Measurements from ENCODE around the gene ADAR.
A peak's percentile ranks its signal among the peaks of the same experiment; 100 is the strongest.
"Not testable (repeated sequence)": the region's sequence is repeated elsewhere in the genome, so short reads cannot be mapped to it uniquely, and the experiment has no call there.

Gene ADAR, protein sequence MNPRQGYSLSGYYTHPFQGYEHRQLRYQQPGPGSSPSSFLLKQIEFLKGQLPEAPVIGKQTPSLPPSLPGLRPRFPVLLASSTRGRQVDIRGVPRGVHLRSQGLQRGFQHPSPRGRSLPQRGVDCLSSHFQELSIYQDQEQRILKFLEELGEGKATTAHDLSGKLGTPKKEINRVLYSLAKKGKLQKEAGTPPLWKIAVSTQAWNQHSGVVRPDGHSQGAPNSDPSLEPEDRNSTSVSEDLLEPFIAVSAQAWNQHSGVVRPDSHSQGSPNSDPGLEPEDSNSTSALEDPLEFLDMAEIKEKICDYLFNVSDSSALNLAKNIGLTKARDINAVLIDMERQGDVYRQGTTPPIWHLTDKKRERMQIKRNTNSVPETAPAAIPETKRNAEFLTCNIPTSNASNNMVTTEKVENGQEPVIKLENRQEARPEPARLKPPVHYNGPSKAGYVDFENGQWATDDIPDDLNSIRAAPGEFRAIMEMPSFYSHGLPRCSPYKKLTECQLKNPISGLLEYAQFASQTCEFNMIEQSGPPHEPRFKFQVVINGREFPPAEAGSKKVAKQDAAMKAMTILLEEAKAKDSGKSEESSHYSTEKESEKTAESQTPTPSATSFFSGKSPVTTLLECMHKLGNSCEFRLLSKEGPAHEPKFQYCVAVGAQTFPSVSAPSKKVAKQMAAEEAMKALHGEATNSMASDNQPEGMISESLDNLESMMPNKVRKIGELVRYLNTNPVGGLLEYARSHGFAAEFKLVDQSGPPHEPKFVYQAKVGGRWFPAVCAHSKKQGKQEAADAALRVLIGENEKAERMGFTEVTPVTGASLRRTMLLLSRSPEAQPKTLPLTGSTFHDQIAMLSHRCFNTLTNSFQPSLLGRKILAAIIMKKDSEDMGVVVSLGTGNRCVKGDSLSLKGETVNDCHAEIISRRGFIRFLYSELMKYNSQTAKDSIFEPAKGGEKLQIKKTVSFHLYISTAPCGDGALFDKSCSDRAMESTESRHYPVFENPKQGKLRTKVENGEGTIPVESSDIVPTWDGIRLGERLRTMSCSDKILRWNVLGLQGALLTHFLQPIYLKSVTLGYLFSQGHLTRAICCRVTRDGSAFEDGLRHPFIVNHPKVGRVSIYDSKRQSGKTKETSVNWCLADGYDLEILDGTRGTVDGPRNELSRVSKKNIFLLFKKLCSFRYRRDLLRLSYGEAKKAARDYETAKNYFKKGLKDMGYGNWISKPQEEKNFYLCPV

DNA sequence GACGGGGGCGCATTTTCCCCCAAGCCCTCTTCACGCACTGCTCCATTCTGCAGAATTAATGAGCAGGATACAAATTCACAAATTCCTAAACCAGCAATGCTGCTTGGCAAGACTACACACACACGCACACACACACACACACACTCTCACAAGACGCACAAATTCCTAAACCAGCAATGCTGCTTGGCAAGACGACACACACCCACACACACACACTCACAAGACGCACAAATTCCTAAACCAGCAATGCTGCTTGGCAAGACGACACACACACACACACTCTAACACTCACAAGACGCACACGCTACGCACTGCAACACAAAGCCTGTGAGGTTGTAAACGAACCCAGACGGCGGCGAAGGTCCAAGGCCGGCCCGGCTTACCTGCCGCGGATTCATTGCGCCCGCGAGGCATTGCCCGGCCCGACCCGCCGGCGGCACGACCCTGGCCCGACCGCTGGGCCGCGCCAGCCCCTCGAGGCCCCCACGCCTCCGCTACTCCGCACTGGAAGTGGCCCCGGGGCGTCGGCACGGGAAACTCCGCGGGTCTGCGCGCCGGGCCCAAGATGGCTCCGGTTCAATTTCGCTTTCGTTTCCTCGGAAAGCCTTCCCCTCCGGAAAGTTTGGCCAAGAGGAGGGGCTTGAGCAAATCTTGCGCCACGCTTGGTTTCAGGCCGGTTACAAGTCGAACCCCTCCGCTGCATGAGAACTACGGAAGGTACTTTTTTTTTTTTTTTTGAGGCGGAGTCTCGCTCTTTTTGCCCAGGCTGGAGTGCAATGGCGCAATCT lies at the start of gene ADAR:
ADAR (minus strand) TSS at position 578 of the 788 bp plus-strand sequence; CDS start at position 398, 180 bp downstream.
- peak; percentile 85 for DNase-seq

DNA sequence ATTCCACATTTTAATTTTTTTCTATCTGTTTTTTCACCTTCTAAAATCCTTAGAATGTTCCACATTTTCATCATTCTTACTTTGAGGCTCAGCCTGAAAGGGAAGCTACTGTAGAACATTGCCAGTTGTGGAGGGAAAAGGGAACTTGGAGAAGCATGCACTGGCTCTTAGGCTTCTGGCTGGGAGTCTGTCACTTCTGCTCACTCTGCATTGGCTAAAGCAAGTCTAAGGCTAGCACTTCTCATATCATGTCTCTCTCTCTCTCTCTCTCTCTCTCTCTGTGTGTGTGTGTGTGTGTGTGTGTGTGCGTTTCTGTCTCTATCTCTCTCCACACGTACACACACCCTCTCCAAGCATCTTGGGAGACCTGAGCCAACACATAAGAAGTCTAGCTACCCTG lies 49.6 kb upstream of the ADAR start:
- no peak for DNase-seq

DNA sequence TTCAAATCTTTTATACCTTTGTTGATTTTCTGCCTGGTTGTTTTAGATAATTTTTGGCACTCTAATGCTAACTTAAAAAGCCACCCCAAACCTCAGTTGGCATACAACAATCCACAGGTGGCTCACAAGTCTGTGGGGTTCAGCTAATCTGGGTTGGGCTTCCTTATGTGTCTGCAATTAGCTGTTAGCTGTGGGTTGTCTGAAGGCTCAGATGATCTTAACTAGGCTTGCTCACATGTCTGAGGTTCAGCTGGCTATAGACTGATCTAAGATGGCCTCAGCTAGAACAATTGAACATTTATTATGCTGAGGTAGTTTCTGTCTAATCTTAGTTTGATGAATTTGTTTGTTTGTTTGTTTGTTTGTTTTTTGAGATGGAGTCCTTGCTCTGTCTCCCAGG lies 44.9 kb upstream of the ADAR start:
- no peak for DNase-seq

DNA sequence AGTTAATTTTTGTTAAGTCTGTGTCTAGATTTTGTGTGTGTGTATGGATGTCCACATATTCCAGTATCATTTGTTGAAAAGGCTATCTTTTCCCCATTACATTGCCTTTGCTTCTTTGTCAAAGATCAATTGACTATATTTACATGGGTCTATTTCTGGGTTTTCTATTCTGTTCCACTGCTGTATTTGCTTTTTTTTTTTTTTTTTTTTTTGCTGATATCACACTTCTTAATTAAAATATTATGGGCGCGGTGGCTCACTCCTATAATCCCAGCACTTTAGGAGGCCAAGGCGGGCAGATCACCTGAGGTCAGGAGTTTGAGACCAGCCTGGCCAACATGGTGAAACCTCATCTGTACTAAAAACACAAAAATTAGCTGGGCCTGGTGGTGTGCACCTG lies 36.7 kb upstream of the ADAR start:
- not testable (repeated sequence) for DNase-seq

DNA sequence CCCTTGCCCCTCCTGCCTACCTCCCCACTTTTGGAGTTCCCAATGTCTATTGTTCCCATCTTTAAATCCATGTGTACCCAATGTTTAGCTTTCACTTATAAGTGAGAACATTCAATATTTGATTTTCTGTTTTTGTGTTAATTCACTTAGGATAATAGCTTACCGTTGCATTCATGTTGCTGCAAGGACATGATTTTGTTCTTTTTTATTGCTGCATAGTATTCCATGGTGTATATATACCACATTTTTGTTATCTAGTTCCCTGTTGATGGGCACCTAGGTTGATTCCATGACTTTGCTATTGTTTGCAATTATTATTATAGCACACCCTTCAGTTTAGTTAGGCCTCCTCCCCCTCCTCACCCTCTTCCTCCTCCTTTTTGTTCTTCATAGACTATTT lies 33.5 kb upstream of the ADAR start:
- DNase-seq: no peak

DNA sequence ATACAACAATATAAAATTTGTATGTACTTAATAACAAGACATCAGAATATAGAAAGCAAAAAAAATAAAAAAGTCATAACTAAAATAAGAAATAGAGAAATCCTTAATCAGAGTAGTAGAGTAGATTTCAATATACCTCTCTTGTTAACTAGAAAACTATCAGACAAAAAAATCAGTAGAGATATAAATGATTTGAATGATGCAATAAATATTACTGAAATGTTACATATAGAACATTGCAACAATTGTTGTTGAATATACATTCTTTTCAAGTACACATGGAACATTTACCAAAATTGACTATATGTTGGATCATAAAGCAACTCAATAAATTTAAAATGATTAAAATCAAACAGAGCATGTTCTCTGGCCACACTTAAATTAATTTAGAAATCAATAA lies 31.9 kb upstream of the ADAR start:
- DNase-seq: no peak

DNA sequence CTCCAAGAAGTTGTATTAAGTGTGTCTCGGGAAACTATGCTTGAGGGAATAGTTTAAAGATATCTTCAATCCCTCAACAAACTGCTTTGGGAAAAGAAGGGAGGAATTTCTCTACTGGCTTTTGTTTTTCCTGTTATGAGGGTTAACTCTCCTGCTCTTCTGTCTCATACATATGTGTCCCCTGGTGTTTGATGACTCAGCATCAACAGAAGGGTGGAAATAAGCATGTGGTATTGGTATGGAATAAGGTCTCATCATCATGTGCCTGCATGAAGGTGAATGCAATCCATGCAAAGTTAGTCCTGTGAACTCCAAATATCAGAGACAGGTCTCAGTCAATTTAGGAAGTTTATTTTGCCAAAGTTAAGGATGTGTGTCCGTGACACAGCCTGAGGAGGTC lies 27.2 kb upstream of the ADAR start:
- no peak for DNase-seq

DNA sequence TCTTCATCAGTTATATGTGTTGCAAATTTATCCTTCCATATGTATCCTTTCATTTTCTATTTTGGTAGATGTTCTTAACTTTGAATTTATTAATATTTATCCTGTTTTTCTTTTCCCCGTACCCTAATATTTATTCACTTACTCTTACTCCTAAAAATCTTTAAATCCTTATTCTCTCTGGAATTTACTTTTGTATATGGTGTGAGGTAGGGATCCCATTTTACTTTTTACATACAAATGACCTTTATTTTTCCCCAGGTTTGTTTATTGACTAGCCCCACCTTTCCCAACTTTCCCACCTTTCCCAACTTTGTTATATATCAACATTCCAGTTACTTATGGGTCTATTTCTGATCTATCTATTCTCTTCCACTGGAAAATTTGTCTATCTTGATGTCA lies 21.7 kb upstream of the ADAR start:
- DNase-seq: no peak

DNA sequence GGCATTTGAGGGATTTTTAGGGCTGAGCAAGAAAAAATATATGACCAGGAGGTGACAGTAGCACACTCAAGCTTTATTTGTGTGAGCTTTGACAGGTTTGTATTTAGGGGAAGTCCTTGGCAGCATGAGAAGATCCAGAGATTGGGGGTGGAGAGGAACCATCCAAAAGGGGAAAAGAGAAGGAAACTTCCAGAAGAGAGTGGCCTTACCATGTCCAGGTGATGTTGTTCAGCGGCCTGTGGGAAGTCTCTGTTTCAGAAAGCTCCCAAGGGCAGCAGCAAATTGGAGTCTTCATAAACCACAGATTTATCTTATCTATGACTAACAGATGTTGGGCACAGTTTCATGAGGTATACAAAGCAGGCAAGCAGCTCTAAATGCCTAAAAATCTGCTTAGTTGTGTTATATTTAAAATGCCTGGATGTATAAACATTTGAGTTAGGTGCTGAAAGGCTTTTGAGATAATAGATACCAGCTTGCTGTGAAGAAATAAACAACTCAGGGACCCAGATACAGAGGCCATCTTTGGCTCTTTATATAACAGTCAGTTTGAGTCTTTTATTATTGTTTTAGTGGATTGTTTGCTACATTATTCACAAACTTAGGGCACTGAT lies 21.2 kb upstream of the ADAR start:
- DNase-seq: no peak

DNA sequence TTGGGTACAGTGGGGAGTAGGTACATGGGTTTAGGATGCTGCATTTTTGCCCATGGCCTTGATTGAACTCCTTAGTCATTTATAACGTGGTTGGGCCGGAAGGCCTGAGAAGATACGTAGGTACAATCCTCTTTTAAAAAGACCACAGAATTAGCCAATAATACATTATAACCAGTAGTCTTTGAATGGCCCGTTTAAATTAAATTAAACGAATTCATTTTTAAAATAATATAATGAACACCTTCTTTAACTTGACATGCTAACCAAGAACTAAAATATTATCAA lies 20.1 kb upstream of the ADAR start:
- no peak for DNase-seq

DNA sequence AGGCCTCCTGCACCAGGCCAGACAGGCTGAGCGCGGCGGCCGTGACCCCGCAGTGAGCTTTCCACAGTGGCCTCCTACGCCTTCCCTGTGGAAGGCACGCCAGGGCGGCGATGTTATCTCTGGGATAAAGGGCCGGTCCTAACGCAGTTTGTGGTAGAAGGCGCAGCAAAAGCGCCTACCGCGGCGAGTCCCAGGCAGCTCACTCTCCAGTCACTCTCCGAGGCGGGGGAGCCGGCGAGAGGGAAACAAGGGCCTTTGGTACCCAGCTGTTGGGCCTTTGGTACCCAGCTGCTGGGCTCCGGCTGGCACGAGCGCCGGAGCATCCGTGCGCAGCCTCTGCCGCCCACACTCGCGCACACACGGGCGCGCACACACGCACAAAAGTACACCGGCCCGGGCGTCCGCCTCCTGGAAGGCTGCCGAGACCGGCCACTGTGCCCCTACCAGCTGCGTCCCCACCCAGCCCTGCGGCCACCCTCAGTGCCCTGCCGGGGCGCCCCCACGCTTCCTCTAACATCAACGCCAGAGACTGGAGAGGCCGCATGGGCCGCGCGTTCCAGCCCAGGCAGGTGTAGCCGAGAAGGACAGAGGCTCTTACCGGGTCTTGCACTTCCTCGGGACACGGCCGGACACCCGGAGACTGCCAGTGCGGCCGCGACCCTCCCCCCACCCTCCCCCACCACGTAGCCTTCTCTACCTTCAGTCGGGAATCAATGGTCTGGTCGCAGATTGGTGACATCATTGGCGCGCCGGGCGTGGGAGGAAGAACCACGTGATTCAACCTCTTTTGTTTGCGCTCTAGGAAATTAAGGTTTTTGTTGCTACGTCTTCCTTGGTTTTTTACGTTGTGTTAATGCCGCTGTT lies 19.5 kb upstream of the ADAR start:
- peak; percentile 85 for DNase-seq

DNA sequence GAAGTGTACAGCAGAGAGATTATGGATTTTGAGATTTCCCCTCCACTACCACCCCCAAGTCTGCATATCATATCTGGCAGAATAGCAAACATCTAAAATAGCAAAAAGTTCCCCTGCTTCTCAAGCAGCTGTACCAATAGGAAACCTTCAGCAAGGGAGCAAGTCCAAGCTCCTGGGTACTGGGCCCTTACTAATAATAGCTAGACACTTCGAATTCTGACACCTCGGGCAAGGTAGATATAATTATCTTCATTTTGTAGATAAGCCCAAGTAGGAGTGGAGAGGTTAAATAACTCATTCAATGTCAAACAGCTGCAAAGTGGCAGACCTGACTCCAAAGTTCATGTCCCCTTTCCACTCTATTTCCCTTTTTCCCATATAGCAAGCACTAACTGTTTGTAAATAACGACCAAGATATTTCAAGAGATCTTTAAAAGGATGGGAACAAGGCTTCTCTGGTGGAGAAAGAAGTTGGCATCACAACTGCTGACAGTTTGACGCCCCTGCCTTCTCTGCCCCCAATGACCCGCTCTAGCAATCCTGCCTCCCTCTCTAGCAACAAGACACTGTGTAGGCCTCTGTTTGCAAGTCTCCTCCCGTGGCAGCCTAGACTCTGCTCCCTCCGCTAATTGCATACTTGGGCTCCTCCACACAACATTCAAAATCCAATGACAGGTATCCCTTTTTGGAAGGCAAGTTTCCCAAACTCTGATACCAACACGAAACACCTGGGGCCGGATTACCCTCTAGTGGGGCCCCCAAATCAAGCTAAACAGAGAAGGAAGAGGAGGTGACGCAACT lies 18.7 kb upstream of the ADAR start:
- DNase-seq: no peak

DNA sequence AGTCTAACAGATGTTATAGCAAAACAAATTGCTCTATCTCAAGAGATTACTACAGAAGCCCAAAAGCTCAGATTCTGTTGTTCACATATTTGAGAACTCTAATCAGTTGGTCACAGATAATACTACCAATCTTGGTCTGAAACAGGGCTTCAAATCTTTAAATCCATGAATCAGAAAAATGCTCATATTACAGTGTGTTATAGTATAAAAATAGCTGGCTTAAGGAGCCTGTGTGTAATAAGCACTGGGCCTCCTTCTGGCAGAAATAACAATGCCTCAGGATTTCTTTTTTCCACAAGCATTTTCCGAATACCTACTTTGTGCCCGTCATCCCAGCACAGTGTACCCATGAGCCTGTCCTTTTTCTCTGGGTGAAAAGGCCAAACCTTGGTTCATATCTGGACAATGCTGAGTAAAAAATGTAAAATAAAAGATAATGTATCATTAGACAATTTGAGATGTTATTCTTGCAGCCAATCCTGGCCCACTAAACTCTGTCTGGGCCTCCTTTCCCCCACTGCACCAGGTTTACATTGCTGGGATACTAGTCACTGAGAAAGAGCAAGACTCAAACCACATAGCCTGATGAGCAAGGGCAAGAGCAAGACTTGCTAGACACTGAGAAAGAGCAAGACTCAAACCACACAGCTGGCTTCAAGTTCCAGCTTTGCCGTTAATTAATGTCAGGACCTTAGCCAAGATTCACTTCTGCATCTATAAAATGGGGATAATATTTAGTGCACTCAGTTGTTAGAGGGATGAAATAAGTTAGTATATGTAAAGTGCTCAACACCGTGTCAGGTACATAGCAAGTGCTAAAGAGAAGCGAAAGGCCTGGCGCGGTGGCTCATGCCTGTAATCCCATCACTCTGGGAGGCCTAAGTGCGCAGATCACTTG lies 17.0 kb upstream of the ADAR start:
- DNase-seq: no peak

DNA sequence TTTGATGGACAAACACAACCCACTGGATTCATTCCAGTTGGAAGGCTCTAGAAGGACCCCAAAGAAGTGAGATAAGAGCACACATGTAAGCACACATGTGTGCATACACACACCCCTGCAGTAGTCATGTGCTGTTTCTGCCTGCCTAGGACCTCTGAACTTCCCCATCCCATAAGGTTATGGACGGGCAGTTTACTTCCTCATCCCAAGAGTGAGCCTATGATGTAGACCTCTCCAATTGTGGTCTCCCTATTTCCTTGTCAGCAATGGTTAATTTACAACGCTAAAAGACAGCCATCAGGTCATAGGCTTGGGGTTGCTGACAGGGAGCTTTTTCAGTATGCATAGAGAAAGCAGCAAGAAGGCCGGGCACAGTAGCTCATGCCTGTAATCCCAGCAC lies 15.4 kb upstream of the ADAR start:
- DNase-seq: no peak

DNA sequence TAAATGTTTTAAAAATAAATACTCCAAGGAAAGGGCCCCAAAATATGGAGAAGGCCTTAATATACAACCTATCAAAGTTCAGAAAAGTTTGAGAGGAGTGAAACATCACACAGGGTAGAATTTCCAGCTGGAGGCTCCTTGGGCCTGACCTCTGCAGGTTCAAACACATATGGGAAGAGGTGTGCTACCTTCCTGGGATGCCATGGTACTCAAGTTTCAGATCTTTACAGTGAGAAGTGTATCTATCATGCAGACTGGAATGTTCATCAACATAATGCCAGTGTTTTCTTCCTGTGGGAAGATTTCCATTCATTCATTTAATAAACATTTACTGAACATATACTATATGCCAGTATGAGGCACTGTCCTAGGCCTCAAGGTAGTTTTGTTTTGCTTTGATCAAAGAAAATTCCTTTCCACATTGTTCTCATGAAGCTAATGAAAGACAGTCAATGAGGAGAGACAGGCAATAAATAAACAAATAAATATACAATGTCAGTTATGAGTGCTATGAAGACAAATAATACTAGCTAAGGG lies 14.6 kb upstream of the ADAR start:
- DNase-seq: no peak

DNA sequence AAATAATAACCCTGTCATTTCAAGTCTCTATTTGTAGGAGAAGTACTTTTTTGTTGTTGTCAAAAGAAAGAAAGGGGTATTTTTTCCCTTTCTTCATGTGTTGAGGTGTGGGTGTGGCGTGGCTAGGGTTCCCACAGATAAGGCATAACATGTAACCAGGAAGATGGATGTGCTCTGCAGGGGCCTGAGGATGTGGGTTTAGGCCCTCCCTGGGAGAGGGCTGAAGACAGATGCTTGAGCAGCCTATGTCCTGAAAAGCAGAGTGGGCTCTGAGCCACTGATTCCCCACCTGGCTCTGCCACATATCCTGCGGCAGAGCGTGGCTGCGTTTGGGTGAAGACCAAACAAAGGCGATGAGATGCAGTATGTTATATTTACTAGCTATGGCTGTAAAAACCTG lies 13.9 kb upstream of the ADAR start:
- DNase-seq: no peak

DNA sequence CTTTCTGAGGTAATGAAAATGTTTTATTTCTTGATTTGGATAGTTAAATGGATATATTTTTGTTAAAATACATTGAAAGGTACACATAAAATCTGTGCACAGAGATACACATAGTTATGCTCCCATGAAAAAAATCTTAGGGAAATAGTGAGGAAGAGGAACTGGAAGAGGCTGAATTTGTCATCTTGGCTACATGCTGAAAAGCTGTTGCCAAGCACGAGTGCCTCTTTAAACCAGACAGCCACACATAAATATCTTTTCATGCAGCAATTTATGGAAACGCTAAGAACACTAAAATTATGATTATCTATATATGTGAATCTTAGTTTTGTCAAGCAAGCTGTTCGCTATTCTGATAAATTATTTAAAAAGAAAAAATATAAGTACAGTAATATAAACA lies 12.8 kb upstream of the ADAR start:
- DNase-seq: no peak

DNA sequence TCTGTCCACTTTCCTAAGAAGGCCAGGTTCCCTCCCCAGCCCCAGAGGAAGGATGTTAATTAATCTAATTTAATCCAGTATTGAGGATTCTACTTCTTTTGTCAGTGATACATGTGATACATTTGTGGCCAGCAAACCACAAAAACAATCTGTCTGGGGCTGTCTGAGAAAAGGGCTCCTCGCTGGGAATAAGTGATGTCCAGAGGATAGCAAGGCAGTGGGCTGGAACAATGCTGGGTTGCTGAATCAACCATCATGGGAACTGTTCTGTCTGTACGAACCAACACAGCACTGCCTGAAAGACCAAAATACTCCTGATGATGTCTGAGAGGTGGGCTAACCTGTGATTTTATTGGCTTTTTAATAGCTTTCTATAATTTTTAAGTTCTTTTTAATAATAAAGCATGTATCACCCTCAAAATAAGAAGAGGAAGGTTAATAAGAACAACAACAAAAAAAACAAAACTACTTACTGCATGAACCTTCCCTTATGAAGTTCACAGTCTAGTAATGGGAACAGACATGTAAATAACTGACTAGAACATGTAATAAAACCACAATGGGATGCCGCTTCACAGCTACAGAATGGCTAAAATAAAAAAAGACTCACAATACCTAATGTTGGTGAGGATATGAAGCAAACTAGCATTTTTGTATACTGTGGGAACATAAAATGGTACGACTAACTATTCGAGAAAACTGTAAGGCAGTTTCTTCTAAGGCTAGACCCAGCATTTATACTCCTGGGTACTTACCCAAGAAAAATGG lies 11.4 kb upstream of the ADAR start:
- no peak for DNase-seq
